Sciatic nerve (tissue), 2 donors: Measurements from ENCODE around the gene RTN4IP1. TPM values are rescaled to one million over a fixed set of nuclear protein-coding genes. Genes with fewer than 3 reads are reported as not detected.
"Not testable (repeated sequence)": the region's sequence is repeated elsewhere in the genome, so short reads cannot be mapped to it uniquely, and the experiment has no call there.

Experiments
- ATAC-seq: fragments of 200-7000 bp; cut with Tn5 transposase; one replicate; pipeline ENCODE4 v1.9.1; 2020; ENCODE audit warnings: mild to moderate bottlenecking, moderate library complexity
- DNase-seq: peaks from one replicate; pipeline ENCODE4 v3.0.0-alpha.2; 2020; ENCODE audit warnings: low spot score
- intact Hi-C: fragments of 100-400 bp; cut with DNase I; formaldehyde crosslinking; loops from one replicate; pipeline ENCODE4 v1.14.2; 2022
- total RNA-seq: library from RNA; stranded (reverse); fragmentation: NEBNext Ultra II Directional; extraction: Animal tissue kit (Norgen Biotek cat#: 25700); gene quantifications from one replicate; pipeline ENCODE4 v1.2.1, GENCODE V29; 2021
- donor health status: DM: no; HTN: no; CAD: no.
- donor health status: DM: no; HTN: no; CAD: no.

RTN4IP1 gene
- total RNA-seq, 1 donor from 2014 or later: 5.5 TPM

- intact Hi-C loops: loop anchor here (5.0 kb wide), 1 partner anchor 533 kb away; no protein-coding TSS in a partner anchor
- ATAC-seq: no peak
- no peak for DNase-seq
Measured at GRCh38 chr6:106599440-106599839, 29.9 kb downstream of the RTN4IP1 start.

- intact Hi-C loops: no loop called here
- ATAC-seq: peak; percentile 24
- DNase-seq: no peak
Measured at GRCh38 chr6:106591111-106591825, 38.0 kb downstream of the RTN4IP1 start.

- intact Hi-C loops, DNase-seq, ATAC-seq: not testable (repeated sequence)
Measured at GRCh38 chr6:106588937-106589336, 40.4 kb downstream of the RTN4IP1 start.

GRCh38 chr6:106586815-106587415, 42.4 kb downstream of the RTN4IP1 start:
- ATAC-seq: no peak
- no peak for DNase-seq
- intact Hi-C loops: no loop called here

- ATAC-seq (no peak), DNase-seq (no peak)
- intact Hi-C loops: no loop called here
Measured at GRCh38 chr6:106581468-106581867, 47.8 kb downstream of the RTN4IP1 start.

DNA sequence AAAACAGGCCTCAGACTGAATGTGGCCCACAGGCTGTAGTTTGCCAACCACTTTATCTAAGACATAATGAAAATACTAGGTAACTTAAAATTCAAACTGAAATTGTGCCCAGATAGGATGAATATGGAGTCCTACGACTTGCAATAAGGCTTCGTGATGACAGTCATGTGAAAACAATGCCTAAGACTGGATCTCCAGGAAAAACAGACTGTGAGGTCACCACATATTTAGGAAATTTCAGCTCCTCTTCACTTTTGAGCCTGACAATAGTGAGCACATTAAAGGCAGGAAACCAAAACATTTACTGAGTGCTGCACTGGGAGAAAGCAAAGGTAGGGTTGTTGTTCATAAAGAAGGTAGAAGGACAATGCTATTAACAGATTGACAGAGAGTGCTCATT, 50.0 kb downstream of the RTN4IP1 start:
- intact Hi-C loops: no loop called here
- ATAC-seq (no peak), DNase-seq (no peak)

DNA sequence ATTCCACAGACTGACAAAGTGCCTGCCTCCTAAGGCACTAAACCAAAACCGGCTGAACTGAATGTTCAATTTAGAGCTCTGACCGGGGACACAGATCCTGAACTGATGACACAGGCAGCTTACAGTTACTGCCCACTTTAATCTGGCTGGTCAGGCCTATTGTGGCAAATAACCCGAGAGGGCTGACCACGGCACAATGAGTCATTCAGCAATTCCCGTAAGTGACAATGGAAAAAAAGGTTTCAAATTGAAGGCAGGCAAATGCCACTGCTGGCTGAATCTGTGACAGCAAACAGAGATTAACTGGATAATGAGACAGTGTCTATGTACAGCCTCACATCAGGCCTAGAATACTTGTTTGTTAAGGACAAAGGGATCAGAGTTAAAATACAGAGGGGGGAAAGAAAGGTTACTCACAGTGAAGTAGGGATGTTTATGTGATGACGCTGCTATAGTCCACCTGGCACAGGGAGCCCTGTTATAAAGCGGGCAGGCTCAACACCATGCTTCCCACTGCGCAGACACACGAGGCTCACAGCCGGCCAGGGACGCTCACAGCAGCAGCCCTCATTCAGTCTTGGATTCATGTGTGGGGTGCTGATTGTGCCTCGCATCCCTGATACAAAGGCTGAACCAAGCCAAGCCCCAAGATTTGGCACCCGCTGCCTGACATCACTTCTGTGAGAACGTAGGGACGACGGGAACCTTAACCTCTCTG, 54.4 kb downstream of the RTN4IP1 start:
- DNase-seq (no peak), ATAC-seq (no peak)
- intact Hi-C loops: no loop called here

- intact Hi-C loops: no loop called here
- DNase-seq (no peak), ATAC-seq (no peak)
Measured at GRCh38 chr6:106572875-106573585, 56.3 kb downstream of the RTN4IP1 start.

DNA sequence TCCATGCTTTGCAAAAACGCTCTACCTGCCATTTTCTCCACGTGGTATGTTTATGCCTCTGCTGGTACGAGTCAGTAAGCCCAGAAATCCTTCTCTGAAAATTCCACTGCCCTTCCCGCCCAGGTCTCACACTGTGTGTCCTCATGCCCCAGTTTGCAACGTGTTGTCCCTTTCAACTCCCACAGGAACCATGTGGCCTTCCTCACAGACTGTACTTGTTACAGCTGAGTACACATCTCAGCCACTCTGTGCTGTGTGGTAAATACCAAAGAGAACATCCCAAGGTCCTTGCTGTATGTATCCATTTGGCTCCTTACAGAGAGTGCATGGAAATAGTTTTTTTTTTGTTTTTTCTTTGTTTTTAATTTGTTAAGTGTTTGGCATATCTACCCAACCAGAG, 56.9 kb downstream of the RTN4IP1 start:
- intact Hi-C loops: no loop called here
- no peak for DNase-seq
- ATAC-seq: no peak

DNA sequence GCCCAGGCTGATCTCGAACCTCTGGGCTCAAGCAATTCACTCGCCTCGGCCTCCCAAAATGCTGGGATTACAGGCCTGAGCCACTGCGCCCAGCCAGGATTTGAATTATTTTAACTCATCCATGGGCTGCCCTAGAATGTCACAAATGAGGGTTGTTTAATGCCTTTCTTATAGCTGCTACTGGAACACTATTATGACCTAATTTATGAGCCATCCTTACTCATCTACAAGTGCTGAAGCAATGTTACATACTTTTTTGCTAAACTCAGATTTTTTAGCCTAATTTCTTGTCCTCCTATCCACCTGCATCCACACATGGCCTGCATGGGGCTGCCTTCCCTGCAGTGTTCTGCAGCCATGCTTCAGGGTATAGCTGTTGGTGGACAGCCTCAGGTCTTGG, 59.9 kb downstream of the RTN4IP1 start:
- DNase-seq (no peak), ATAC-seq (no peak)
- intact Hi-C loops: loop anchor here (10.0 kb wide), 1 partner anchor 225 kb away; no protein-coding TSS in a partner anchor

- ATAC-seq (no peak), DNase-seq (no peak)
- intact Hi-C loops: loop anchor here (10.0 kb wide), 1 partner anchor 224 kb away; no protein-coding TSS in a partner anchor
Measured at GRCh38 chr6:106568530-106568929, 60.8 kb downstream of the RTN4IP1 start.

DNA sequence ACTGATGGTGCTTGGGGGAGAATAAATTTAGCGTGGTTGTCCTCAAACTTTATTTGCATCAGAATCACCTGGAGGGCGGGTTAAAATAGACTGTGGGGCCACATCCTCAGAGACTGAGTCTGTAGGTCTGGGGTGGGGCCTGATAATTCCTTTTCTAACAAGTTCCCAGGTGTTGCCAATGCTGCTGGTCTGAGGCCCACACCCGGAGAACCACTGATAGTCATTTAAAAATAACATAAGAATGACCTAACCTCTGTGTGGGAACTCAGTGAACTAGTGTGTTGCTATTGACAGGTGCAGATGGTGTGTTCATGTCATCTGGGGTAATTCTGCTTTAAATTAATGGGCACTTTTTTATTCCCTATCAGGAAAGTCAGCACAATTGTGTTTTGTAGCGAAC, 64.8 kb downstream of the RTN4IP1 start:
- no peak for DNase-seq
- intact Hi-C loops: loop anchor here (5.0 to 10.0 kb wide), 2 partner anchors 117 to 220 kb away; no protein-coding TSS in a partner anchor
- no peak for ATAC-seq

- intact Hi-C loops: loop anchor here (5.0 to 10.0 kb wide), 2 partner anchors 116 to 219 kb away; no protein-coding TSS in a partner anchor
- DNase-seq (no peak), ATAC-seq (no peak)
Measured at GRCh38 chr6:106563614-106564013, 65.7 kb downstream of the RTN4IP1 start.

- DNase-seq (no peak), ATAC-seq (peak; percentile 34)
- intact Hi-C loops: loop anchor here (5.0 to 10.0 kb wide), 2 partner anchors 115 to 217 kb away; no protein-coding TSS in a partner anchor
Measured at GRCh38 chr6:106561686-106562405, 67.5 kb downstream of the RTN4IP1 start.

GRCh38 chr6:106560996-106561685, 68.2 kb downstream of the RTN4IP1 start:
- peak; percentile 28 for ATAC-seq
- DNase-seq: no peak
- intact Hi-C loops: loop anchor here (5.0 to 10.0 kb wide), 2 partner anchors 114 to 216 kb away; no protein-coding TSS in a partner anchor

- ATAC-seq, DNase-seq: not testable (repeated sequence)
- intact Hi-C loops: loop anchor here (5.0 to 10.0 kb wide), 2 partner anchors 112 to 215 kb away; no protein-coding TSS in a partner anchor
Measured at GRCh38 chr6:106559659-106560058, 69.6 kb downstream of the RTN4IP1 start.

GRCh38 chr6:106558364-106558763, 70.9 kb downstream of the RTN4IP1 start:
- intact Hi-C loops: no loop called here
- ATAC-seq (no peak), DNase-seq (no peak)

DNA sequence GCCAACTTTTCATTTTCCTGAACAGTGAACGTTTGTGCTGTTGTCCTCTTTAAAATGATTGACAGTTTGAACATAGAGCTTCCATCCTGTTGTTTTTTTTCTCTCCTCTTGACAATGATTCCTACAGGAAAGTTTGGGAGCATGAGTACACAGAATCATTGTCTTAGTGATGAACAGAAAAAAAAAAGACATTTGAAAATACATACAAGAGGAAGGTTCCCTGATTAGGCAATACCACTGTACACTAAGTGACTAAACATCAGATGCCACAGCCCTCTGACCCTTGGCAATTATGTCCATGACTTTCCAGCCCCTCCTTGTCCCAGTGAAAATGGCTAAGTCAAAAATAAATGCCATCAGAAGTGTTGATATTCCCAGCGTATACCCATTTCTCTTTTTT, 71.5 kb downstream of the RTN4IP1 start:
- intact Hi-C loops: no loop called here
- ATAC-seq (no peak), DNase-seq (no peak)
